HEK293 (cell line): Measurements from ENCODE around the gene DUSP3.
A peak's percentile ranks its signal among the peaks of the same experiment; 100 is the strongest.

Experiments
- CTCF ChIA-PET: fragments of 350-600 bp; formaldehyde crosslinking; extraction: SDS; loops from one replicate; lab custom pipeline; 2021; ENCODE audit warnings: antibody characterized with exemption; lab: Yijun Ruan, JAX
- POLR2A ChIA-PET: fragments of 300-600 bp; formaldehyde crosslinking; extraction: SDS; loops from one replicate; lab custom pipeline; 2020; ENCODE audit warnings: antibody characterized with exemption, inconsistent platforms; lab: Yijun Ruan, JAX
- H3K27ac ChIP-seq: fragments of 200-500 bp; sonication (Bioruptor generic); 2 replicates; pipeline ENCODE4 v1.5.1; 2014; ENCODE audit warnings: low read depth, low read length, control low read depth, inconsistent platforms; ENCODE audit errors: extremely low read depth
- H3K36me3 ChIP-seq, 2 experiments: fragments of 200-500 bp in 1 of 2; sonication (Bioruptor generic) in 1 of 2; 1 replicate in 1 of 2; 2 replicates in 1 of 2; pipeline ENCODE4 v1.5.1; 2014 to 2017; ENCODE audit warnings: inconsistent platforms in 2 of 2, low read length in 2 of 2; ENCODE audit not compliant: control insufficient read depth in 2 of 2, insufficient read depth in 1 of 2
- H3K4me1 ChIP-seq: fragments of 200-500 bp; sonication (Bioruptor generic); 2 replicates; pipeline ENCODE4 v1.5.1; 2014; ENCODE audit warnings: mild to moderate bottlenecking, low read length, inconsistent platforms; ENCODE audit not compliant: control insufficient read depth, insufficient read depth
- H3K4me3 ChIP-seq: 2 replicates; pipeline ENCODE4 v1.5.1; 2011; ENCODE audit warnings: low read depth, mild to moderate bottlenecking, control low read depth, low read length, moderate library complexity
- H3K9me3 ChIP-seq: fragments of 200-500 bp; sonication (Bioruptor generic); 2 replicates; pipeline ENCODE4 v1.5.1; 2014; ENCODE audit warnings: low read depth, low read length, inconsistent platforms; ENCODE audit not compliant: control insufficient read depth, insufficient read depth
- KLF10 ChIP-seq: fragments of 450-650 bp; IDR thresholded peaks from 2 replicates; pipeline ENCODE4 v1.5.1; 2018; ENCODE audit warnings: missing biosample characterization, mild to moderate bottlenecking, missing genetic modification characterization
- MZF1 ChIP-seq: fragments of 450-650 bp; formaldehyde crosslinking; IDR thresholded peaks from 2 replicates; pipeline ENCODE4 v1.5.1; 2017; ENCODE audit warnings: missing biosample characterization, missing genetic modification characterization, borderline replicate concordance
- SCRT1 ChIP-seq: fragments of 450-650 bp; formaldehyde crosslinking; IDR thresholded peaks from 2 replicates; pipeline ENCODE4 v1.5.1; 2016; ENCODE audit warnings: missing biosample characterization, missing genetic modification characterization, borderline replicate concordance
- ZBTB17 ChIP-seq: fragments of 450-650 bp; formaldehyde crosslinking; IDR thresholded peaks from 2 replicates; pipeline ENCODE4 v1.5.1; 2016; ENCODE audit warnings: missing biosample characterization, missing genetic modification characterization
- ZEB2 ChIP-seq: fragments of 450-650 bp; formaldehyde crosslinking; IDR thresholded peaks from 2 replicates; pipeline ENCODE4 v1.5.1; 2016; ENCODE audit warnings: missing biosample characterization, missing genetic modification characterization
- ZNF133 ChIP-seq: fragments of 450-650 bp; formaldehyde crosslinking; IDR thresholded peaks from 2 replicates; pipeline ENCODE4 v1.5.1; 2016; ENCODE audit warnings: missing biosample characterization, missing genetic modification characterization
- ZNF140 ChIP-seq: fragments of 450-650 bp; formaldehyde crosslinking; IDR thresholded peaks from 2 replicates; pipeline ENCODE4 v1.5.1; 2016; ENCODE audit warnings: missing biosample characterization, missing genetic modification characterization
- ZNF16 ChIP-seq: fragments of 450-650 bp; formaldehyde crosslinking; IDR thresholded peaks from 2 replicates; pipeline ENCODE4 v1.5.1; 2016; ENCODE audit warnings: low read depth, missing biosample characterization, missing genetic modification characterization
- ZNF169 ChIP-seq: fragments of 450-650 bp; formaldehyde crosslinking; IDR thresholded peaks from 2 replicates; pipeline ENCODE4 v1.5.1; 2016; ENCODE audit warnings: missing biosample characterization, missing genetic modification characterization
- ZNF266 ChIP-seq: fragments of 450-650 bp; formaldehyde crosslinking; IDR thresholded peaks from 2 replicates; pipeline ENCODE4 v1.5.1; 2016; ENCODE audit warnings: missing biosample characterization, missing genetic modification characterization, low read depth
- ZNF302 ChIP-seq: fragments of 450-650 bp; formaldehyde crosslinking; IDR thresholded peaks from 2 replicates; pipeline ENCODE4 v1.5.1; 2016; ENCODE audit warnings: missing biosample characterization, missing genetic modification characterization, low read depth
- ZNF394 ChIP-seq: fragments of 450-650 bp; formaldehyde crosslinking; IDR thresholded peaks from 2 replicates; pipeline ENCODE4 v1.5.1; 2016; ENCODE audit warnings: missing biosample characterization, missing genetic modification characterization, mild to moderate bottlenecking, moderate library complexity, borderline replicate concordance
- ZNF416 ChIP-seq: fragments of 450-650 bp; formaldehyde crosslinking; IDR thresholded peaks from 2 replicates; pipeline ENCODE4 v1.5.1; 2016; ENCODE audit warnings: missing biosample characterization, missing genetic modification characterization
- ZNF426 ChIP-seq: fragments of 450-650 bp; formaldehyde crosslinking; IDR thresholded peaks from 2 replicates; pipeline ENCODE4 v1.5.1; 2017; ENCODE audit warnings: missing biosample characterization, missing genetic modification characterization, mild to moderate bottlenecking, inconsistent platforms, moderate library complexity
- ZNF529 ChIP-seq: fragments of 450-650 bp; formaldehyde crosslinking; IDR thresholded peaks from 2 replicates; pipeline ENCODE4 v1.5.1; 2017; ENCODE audit warnings: missing genetic modification characterization, missing biosample characterization; ENCODE audit not compliant: insufficient replicate concordance
- ZNF571 ChIP-seq: fragments of 450-650 bp; formaldehyde crosslinking; IDR thresholded peaks from 2 replicates; pipeline ENCODE4 v1.5.0; 2017; ENCODE audit warnings: missing biosample characterization, missing genetic modification characterization
- ZNF621 ChIP-seq: fragments of 450-650 bp; formaldehyde crosslinking; IDR thresholded peaks from 2 replicates; pipeline ENCODE4 v1.5.1; 2017; ENCODE audit warnings: missing biosample characterization, missing genetic modification characterization
- ZNF626 ChIP-seq: fragments of 450-650 bp; sonication (Bioruptor Pico); formaldehyde crosslinking; IDR thresholded peaks from 2 replicates; pipeline ENCODE4 v1.5.1; 2018; ENCODE audit warnings: missing biosample characterization, missing genetic modification characterization, inconsistent platforms
- ZNF664 ChIP-seq: fragments of 450-650 bp; formaldehyde crosslinking; IDR thresholded peaks from 2 replicates; pipeline ENCODE4 v1.5.1; 2016; ENCODE audit warnings: missing biosample characterization, missing genetic modification characterization
- ZNF785 ChIP-seq: fragments of 450-650 bp; formaldehyde crosslinking; IDR thresholded peaks from 2 replicates; pipeline ENCODE4 v1.5.1; 2016; ENCODE audit warnings: missing biosample characterization, missing genetic modification characterization
- TF ChIP-seq, protein P1 (sequence below): fragments of 450-650 bp; IDR thresholded peaks from 2 replicates; pipeline ENCODE4 v1.5.1; 2018; ENCODE audit warnings: missing biosample characterization, missing genetic modification characterization
- TF ChIP-seq, protein P2 (sequence below): fragments of 450-650 bp; formaldehyde crosslinking; IDR thresholded peaks from 2 replicates; pipeline ENCODE4 v1.5.1; 2016; ENCODE audit warnings: missing biosample characterization, missing genetic modification characterization
- TF ChIP-seq, protein P3 (sequence below): fragments of 450-650 bp; formaldehyde crosslinking; IDR thresholded peaks from 2 replicates; pipeline ENCODE4 v1.5.1; 2016; ENCODE audit warnings: missing biosample characterization, missing genetic modification characterization
- TF ChIP-seq, protein P4 (sequence below): fragments of 450-650 bp; formaldehyde crosslinking; IDR thresholded peaks from 2 replicates; pipeline ENCODE4 v1.5.1; 2016; ENCODE audit warnings: missing biosample characterization, missing genetic modification characterization
- TF ChIP-seq, protein P5 (sequence below): fragments of 450-650 bp; formaldehyde crosslinking; IDR thresholded peaks from 2 replicates; pipeline ENCODE4 v1.5.1; 2016; ENCODE audit warnings: missing biosample characterization, missing genetic modification characterization, low read depth

The DUSP3 gene

DNA sequence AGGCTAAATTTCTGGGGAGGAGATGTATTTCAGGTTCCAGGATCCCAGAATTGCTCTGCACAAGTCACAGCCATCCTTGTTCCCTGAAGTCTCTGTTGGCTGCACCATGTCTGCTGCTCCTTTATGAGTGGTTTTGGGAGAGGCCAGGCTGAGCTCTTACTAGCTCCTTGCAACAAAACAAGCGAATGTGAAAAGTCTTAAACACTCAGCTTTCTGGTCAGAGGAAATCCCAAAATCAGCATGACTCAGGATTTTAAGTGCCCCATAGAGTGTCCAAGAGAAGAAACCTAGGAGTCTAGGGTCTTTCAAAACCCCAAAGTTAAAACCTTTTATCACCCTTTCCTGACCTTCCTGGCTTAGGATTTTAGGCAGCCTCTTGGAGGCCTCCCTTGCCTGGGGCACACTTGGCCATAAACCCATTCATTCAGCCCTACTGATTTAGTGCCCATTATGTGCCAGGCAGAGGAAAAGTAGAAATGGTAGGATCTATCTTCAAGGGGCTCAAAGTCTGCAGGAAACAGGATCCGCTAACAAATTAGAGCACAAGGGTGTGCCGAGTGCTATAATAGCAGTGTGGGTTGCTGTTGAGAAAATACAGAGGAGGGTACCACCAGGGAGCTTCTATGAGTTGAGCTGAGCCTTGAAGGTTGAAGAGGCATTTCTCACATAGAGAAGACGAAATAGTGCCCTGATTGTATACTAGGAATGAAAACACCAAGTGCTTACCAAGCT, 57.1 kb downstream of the DUSP3 start:
- H3K9me3 ChIP-seq: no peaks in the 10 kb centered on the region
- no peaks in the 10 kb centered on the region for H3K36me3 ChIP-seq
- peaks cover 9% of the 10 kb centered on the region for H3K4me1 ChIP-seq
- ChIA-PET CTCF (interaction anchor here (0.7 to 1.5 kb wide), 5 partner anchors 25 to 52 kb away, joined by 3 to 6 read pairs (median 4); no protein-coding TSS in a partner anchor), POLR2A (interaction anchor here (0.6 to 0.7 kb wide), 3 partner anchors 16 to 32 kb away, joined by 3 to 6 read pairs (median 6); no protein-coding TSS in a partner anchor)
- no peak overlapping the region for H3K4me3 ChIP-seq
- no peak for TF ChIP-seq ZNF302 (tag by site-specific recombination)
- TF ChIP-seq, protein P1, sequence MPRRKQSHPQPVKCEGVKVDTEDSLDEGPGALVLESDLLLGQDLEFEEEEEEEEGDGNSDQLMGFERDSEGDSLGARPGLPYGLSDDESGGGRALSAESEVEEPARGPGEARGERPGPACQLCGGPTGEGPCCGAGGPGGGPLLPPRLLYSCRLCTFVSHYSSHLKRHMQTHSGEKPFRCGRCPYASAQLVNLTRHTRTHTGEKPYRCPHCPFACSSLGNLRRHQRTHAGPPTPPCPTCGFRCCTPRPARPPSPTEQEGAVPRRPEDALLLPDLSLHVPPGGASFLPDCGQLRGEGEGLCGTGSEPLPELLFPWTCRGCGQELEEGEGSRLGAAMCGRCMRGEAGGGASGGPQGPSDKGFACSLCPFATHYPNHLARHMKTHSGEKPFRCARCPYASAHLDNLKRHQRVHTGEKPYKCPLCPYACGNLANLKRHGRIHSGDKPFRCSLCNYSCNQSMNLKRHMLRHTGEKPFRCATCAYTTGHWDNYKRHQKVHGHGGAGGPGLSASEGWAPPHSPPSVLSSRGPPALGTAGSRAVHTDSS (tag by site-specific recombination): no peak
- TF ChIP-seq KLF10 (tag by site-specific recombination): no peak
- TF ChIP-seq ZNF621 (tag by site-specific recombination): no peak
- TF ChIP-seq ZNF266 (tag by site-specific recombination): no peak
- TF ChIP-seq ZNF394 (tag by site-specific recombination): no peak
- TF ChIP-seq MZF1 (tag by site-specific recombination): no peak
- no peak for TF ChIP-seq ZNF626 (tag by site-specific recombination)
- no peak for TF ChIP-seq ZNF664 (tag by site-specific recombination)
- no peak for TF ChIP-seq ZNF785 (tag by site-specific recombination)
- TF ChIP-seq ZNF416: no peak
- no peak for TF ChIP-seq ZNF133 (tag by site-specific recombination)
- TF ChIP-seq, protein P2, sequence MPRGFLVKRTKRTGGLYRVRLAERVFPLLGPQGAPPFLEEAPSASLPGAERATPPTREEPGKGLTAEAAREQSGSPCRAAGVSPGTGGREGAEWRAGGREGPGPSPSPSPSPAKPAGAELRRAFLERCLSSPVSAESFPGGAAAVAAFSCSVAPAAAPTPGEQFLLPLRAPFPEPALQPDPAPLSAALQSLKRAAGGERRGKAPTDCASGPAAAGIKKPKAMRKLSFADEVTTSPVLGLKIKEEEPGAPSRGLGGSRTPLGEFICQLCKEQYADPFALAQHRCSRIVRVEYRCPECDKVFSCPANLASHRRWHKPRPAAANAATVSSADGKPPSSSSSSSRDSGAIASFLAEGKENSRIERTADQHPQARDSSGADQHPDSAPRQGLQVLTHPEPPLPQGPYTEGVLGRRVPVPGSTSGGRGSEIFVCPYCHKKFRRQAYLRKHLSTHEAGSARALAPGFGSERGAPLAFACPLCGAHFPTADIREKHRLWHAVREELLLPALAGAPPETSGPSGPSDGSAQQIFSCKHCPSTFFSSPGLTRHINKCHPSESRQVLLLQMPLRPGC (tag by site-specific recombination): no peak
- TF ChIP-seq ZNF571 (tag by site-specific recombination): no peak
- TF ChIP-seq, protein P3, sequence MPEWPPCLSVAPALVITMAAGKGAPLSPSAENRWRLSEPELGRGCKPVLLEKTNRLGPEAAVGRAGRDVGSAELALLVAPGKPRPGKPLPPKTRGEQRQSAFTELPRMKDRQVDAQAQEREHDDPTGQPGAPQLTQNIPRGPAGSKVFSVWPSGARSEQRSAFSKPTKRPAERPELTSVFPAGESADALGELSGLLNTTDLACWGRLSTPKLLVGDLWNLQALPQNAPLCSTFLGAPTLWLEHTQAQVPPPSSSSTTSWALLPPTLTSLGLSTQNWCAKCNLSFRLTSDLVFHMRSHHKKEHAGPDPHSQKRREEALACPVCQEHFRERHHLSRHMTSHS (tag by site-specific recombination): no peak
- H3K27ac ChIP-seq: no peak overlapping the region

DNA sequence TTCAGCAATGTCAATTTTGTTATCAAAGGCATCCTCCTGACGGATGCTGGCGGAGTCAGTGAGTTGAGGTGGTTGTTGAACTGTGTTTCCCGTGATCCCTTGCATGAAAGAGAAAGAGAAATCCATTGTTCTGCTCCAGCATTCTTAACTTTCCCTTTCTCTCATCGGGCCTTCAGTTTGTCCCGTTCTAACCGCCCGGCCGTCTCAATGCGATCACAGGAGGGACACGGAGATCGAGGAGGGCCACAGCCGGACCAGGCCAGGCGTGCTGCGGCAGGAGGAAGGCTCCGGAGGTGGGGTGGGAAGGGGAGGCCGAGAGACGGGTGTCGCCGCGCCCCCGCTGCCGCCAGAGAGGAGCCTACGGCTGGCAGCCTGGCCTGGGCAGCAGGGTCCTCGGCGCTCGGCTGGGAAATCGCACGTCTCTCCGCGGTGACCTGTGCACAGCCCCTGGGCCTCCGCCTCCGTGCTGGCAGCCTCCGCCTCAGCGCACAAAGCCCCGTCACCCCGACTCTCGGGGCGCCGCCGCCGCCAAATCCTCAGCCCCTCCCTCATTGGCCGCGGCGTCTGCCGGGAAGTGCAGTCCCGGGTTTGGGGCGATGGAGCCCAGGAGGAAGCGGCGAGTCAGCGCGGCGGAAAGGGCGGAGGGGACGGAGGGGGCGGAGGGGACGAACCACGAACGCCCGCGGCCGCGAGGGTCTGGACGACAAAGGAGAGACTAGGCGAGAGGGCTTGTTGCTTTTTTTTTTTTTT, 58.3 kb downstream of the DUSP3 start:
- peaks cover 9% of the 10 kb centered on the region for H3K4me1 ChIP-seq
- H3K36me3 ChIP-seq: no peaks in the 10 kb centered on the region
- no peaks in the 10 kb centered on the region for H3K9me3 ChIP-seq
- ChIA-PET POLR2A (interaction anchor here (0.6 to 0.7 kb wide), 3 partner anchors 15 to 31 kb away, joined by 3 to 6 read pairs (median 6); no protein-coding TSS in a partner anchor), CTCF (interaction anchor here (0.8 to 0.9 kb wide), 2 partner anchors 39 to 47 kb away, joined by 4 to 5 read pairs; no protein-coding TSS in a partner anchor)
- peak overlapping the region; percentile 67; the same call in 1 of the 2 replicates for H3K27ac ChIP-seq
- peak overlapping the region; percentile 32 for H3K4me3 ChIP-seq
- TF ChIP-seq ZNF140 (tag by site-specific recombination): no peak
- no peak for TF ChIP-seq ZNF169 (tag by site-specific recombination)
- TF ChIP-seq, protein P4, sequence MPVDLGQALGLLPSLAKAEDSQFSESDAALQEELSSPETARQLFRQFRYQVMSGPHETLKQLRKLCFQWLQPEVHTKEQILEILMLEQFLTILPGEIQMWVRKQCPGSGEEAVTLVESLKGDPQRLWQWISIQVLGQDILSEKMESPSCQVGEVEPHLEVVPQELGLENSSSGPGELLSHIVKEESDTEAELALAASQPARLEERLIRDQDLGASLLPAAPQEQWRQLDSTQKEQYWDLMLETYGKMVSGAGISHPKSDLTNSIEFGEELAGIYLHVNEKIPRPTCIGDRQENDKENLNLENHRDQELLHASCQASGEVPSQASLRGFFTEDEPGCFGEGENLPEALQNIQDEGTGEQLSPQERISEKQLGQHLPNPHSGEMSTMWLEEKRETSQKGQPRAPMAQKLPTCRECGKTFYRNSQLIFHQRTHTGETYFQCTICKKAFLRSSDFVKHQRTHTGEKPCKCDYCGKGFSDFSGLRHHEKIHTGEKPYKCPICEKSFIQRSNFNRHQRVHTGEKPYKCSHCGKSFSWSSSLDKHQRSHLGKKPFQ (tag by site-specific recombination): no peak
- no peak for TF ChIP-seq ZNF529 (tag by site-specific recombination)
- no peak for TF ChIP-seq ZEB2 (tag by site-specific recombination)
- no peak for TF ChIP-seq SCRT1 (tag by site-specific recombination)
- TF ChIP-seq ZBTB17 (tag by site-specific recombination): 0 out of 2 replicates have a peak, but pooled peaks have one; percentile 12
- TF ChIP-seq, protein P5, sequence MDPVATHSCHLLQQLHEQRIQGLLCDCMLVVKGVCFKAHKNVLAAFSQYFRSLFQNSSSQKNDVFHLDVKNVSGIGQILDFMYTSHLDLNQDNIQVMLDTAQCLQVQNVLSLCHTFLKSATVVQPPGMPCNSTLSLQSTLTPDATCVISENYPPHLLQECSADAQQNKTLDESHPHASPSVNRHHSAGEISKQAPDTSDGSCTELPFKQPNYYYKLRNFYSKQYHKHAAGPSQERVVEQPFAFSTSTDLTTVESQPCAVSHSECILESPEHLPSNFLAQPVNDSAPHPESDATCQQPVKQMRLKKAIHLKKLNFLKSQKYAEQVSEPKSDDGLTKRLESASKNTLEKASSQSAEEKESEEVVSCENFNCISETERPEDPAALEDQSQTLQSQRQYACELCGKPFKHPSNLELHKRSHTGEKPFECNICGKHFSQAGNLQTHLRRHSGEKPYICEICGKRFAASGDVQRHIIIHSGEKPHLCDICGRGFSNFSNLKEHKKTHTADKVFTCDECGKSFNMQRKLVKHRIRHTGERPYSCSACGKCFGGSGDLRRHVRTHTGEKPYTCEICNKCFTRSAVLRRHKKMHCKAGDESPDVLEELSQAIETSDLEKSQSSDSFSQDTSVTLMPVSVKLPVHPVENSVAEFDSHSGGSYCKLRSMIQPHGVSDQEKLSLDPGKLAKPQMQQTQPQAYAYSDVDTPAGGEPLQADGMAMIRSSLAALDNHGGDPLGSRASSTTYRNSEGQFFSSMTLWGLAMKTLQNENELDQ (tag by site-specific recombination): no peak
- TF ChIP-seq ZNF16 (tag by site-specific recombination): no peak
- no peak for TF ChIP-seq ZNF426 (tag by site-specific recombination)
